OCI-LY3 (cell line): ENCODE results near the gene MORC2.

ENCODE experiments used
- H2AFZ ChIP-seq: fragments of 200-600, 300-600 bp; shearing (Covaris generic); 2 replicates; pipeline ENCODE4 v1.6.0; 2014; ENCODE audit warnings: antibody characterized with exemption, low read depth, low read length
- H3K27ac ChIP-seq: fragments of 200-600, 300-600 bp; sonication (generic); 2 replicates; pipeline ENCODE4 v1.5.1; 2014; ENCODE audit warnings: mild to moderate bottlenecking, low read length, moderate library complexity, mixed read lengths
- H3K27me3 ChIP-seq: fragments of 200-600, 300-600 bp; sonication (generic); 2 replicates; pipeline ENCODE4 v1.6.1; 2014; ENCODE audit warnings: low read depth, low read length, mixed read lengths
- H3K36me3 ChIP-seq: fragments of 200-600, 300-600 bp; sonication (generic); replicated peaks from 2 replicates; pipeline ENCODE3; 2014; ENCODE audit warnings: low read depth, low read length, mixed read lengths
- H3K4me1 ChIP-seq: fragments of 300-600, 200-600 bp; sonication (generic); 2 replicates; pipeline ENCODE4 v1.6.1; 2014; ENCODE audit warnings: low read length, mixed read lengths
- H3K4me2 ChIP-seq: fragments of 200-600, 300-600 bp; sonication (generic); 2 replicates; pipeline ENCODE4 v1.6.1; 2014; ENCODE audit warnings: low read length, mixed read lengths
- H3K4me3 ChIP-seq: fragments of 300-600, 200-600 bp; sonication (generic); 2 replicates; pipeline ENCODE4 v1.5.1; 2014; ENCODE audit warnings: antibody characterized with exemption, mild to moderate bottlenecking, low read length, moderate library complexity
- H3K79me2 ChIP-seq: fragments of 300-600, 200-600 bp; shearing (Covaris generic); 2 replicates; pipeline ENCODE4 v1.6.1; 2014; ENCODE audit warnings: mild to moderate bottlenecking, low read length, mixed read lengths
- H3K9ac ChIP-seq: fragments of 300-600, 200-600 bp; shearing (Covaris generic); 2 replicates; pipeline ENCODE4 v1.6.0; 2014; ENCODE audit warnings: mild to moderate bottlenecking, low read length, moderate library complexity
- H3K9me3 ChIP-seq: fragments of 200-600, 300-600 bp; shearing (Covaris generic); 2 replicates; pipeline ENCODE4 v1.6.1; 2014; ENCODE audit warnings: low read length, mixed read lengths; ENCODE audit not compliant: insufficient read depth
- H4K20me1 ChIP-seq: fragments of 200-600, 300-600 bp; sonication (generic); 2 replicates; pipeline ENCODE4 v1.6.1; 2016; ENCODE audit warnings: low read length, mixed read lengths; ENCODE audit not compliant: insufficient read depth
- EZH2phosphoT487 ChIP-seq: fragments of 200-600 bp; shearing (Covaris generic); IDR thresholded peaks from 2 replicates; pipeline ENCODE4 v1.6.1; 2018; ENCODE audit warnings: antibody characterized with exemption, mixed run types, low read depth
- TF ChIP-seq, protein P1 (sequence below): fragments of 200-600, 300-600 bp; sonication (generic); IDR thresholded peaks from 2 replicates; pipeline ENCODE4 v1.5.1; 2014; ENCODE audit warnings: antibody characterized with exemption, low read length, low read depth

The MORC2 gene

DNA sequence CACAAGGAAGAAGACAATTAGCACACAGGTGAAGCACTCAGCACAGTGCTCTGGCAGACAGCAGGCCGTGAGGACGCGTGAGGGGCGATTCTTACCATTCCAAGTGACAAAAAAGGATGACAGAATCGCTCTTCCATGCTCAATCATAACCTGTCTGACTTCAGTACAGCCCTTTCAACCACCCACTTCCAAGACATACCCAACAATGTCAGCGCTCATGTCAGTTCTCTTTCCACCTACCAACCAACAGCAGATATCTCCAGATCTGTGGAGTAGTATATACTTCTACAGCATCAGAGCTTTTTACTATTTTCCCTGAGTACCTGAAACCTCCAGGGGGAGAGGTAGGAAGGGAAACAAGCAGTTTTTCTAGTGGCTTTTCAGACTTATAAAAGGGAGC is 40.2 kb downstream of the MORC2 start:
- Histone ChIP-seq H3K4me1 (no peaks in the 10 kb centered on the region), H3K9ac (no peak overlapping the region), H4K20me1 (no peaks in the 10 kb centered on the region), H3K9me3 (no peaks in the 10 kb centered on the region), H3K4me3 (no peak overlapping the region), H3K4me2 (no peak overlapping the region), H3K79me2 (no peaks in the 10 kb centered on the region), H3K27ac (no peak overlapping the region), H3K27me3 (no peaks in the 10 kb centered on the region), H3K36me3 (peaks cover 53% of the 10 kb centered on the region), H2AFZ (no peak overlapping the region)
- TF ChIP-seq, protein P1, sequence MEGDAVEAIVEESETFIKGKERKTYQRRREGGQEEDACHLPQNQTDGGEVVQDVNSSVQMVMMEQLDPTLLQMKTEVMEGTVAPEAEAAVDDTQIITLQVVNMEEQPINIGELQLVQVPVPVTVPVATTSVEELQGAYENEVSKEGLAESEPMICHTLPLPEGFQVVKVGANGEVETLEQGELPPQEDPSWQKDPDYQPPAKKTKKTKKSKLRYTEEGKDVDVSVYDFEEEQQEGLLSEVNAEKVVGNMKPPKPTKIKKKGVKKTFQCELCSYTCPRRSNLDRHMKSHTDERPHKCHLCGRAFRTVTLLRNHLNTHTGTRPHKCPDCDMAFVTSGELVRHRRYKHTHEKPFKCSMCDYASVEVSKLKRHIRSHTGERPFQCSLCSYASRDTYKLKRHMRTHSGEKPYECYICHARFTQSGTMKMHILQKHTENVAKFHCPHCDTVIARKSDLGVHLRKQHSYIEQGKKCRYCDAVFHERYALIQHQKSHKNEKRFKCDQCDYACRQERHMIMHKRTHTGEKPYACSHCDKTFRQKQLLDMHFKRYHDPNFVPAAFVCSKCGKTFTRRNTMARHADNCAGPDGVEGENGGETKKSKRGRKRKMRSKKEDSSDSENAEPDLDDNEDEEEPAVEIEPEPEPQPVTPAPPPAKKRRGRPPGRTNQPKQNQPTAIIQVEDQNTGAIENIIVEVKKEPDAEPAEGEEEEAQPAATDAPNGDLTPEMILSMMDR = no peak
- TF ChIP-seq EZH2phosphoT487 = no peak

DNA sequence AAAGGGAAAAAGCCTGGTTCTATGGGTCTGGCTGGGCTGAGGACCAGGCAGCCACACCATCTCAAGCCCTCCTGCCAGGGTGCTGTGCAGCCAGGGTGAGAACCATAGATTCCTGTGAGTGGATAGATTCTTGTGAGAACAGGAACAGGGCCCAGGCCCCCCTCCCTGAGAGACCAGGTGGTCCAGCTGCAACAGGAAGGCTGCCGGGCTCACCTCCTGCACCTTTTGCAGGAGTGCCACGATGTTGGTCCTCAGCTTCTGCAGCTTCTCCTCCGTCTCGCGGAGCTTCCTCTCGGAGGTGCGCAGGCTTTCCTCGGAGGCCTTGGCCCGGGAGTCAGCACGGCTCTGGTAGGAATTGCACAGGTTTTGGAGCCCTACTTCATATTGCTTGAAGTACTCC is 40.8 kb downstream of the MORC2 start:
- no peak overlapping the region for H2AFZ ChIP-seq
- H3K27ac ChIP-seq = no peak overlapping the region
- H3K27me3 ChIP-seq = no peaks in the 10 kb centered on the region
- H4K20me1 ChIP-seq = no peaks in the 10 kb centered on the region
- H3K4me1 ChIP-seq = no peaks in the 10 kb centered on the region
- H3K4me2 ChIP-seq = no peak overlapping the region
- TF ChIP-seq EZH2phosphoT487 = no peak
- TF ChIP-seq, protein P1 = no peak
- H3K9me3 ChIP-seq = no peaks in the 10 kb centered on the region
- no peak overlapping the region for H3K9ac ChIP-seq
- H3K79me2 ChIP-seq = no peaks in the 10 kb centered on the region
- no peak overlapping the region for H3K4me3 ChIP-seq
- H3K36me3 ChIP-seq = peaks cover 48% of the 10 kb centered on the region

DNA sequence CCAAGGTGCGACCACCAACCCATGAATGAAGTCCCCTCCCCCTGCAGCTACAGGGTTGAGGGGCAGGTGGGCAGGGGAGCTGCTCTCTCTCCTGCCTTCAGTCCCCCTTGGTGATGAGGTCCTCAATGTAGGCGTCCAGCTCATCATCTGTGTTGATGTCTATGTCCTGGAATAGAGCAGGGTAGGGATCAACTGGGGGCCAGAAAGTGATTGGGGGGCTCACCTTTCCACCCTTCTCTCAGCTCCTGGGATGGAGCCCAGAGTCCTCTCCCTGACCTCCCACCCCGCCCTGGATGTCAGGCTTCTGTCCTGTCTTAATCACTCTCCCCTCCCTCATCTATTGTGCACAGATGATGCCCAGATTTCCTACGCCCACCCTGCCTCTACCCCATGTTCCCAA is 41.9 kb downstream of the MORC2 start:
- H3K36me3 ChIP-seq = peaks cover 37% of the 10 kb centered on the region
- TF ChIP-seq EZH2phosphoT487 = no peak
- TF ChIP-seq, protein P1 = no peak
- no peak overlapping the region for H2AFZ ChIP-seq
- no peaks in the 10 kb centered on the region for H4K20me1 ChIP-seq
- H3K4me3 ChIP-seq = no peak overlapping the region
- no peaks in the 10 kb centered on the region for H3K9me3 ChIP-seq
- no peaks in the 10 kb centered on the region for H3K79me2 ChIP-seq
- H3K9ac ChIP-seq = no peak overlapping the region
- H3K4me2 ChIP-seq = no peak overlapping the region
- no peaks in the 10 kb centered on the region for H3K4me1 ChIP-seq
- H3K27me3 ChIP-seq = no peaks in the 10 kb centered on the region
- no peak overlapping the region for H3K27ac ChIP-seq

DNA sequence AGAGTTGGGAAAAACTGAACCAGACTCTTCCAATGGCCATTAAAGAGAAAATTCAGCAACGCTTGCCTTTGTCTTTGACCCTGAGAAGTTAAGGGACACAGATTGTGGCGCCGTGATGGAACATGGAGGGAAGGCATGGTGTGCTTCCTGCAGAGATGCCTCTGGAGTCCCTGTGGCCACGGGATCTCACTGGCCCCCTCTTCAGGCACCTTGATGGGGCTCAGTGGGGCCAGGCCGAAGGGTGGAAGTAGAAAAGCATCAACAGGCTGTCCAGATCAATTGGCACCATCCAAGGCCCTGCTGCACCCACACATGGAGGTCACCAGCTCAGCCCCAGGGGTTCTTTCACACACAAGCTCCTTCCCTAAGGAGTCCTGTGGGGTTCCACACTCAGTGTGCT is 42.9 kb downstream of the MORC2 start:
- Histone ChIP-seq H3K4me1 (no peaks in the 10 kb centered on the region), H4K20me1 (no peaks in the 10 kb centered on the region), H3K36me3 (peaks cover 28% of the 10 kb centered on the region), H3K9me3 (no peaks in the 10 kb centered on the region), H3K79me2 (no peaks in the 10 kb centered on the region), H2AFZ (no peak overlapping the region), H3K9ac (no peak overlapping the region), H3K27me3 (no peaks in the 10 kb centered on the region), H3K4me3 (no peak overlapping the region), H3K27ac (no peak overlapping the region), H3K4me2 (no peak overlapping the region)
- TF ChIP-seq, protein P1 = no peak
- no peak for TF ChIP-seq EZH2phosphoT487
